Thyroid gland (tissue), 4 donors: ENCODE results near the gene SLC45A1. TPM values are rescaled to one million over a fixed set of nuclear protein-coding genes. Genes with fewer than 3 reads are reported as not detected.

ENCODE experiments used
- DNase-seq, 2 donors: peaks; one replicate each; pipeline ENCODE4 v3.0.0-alpha.2; 2019
- H3K27ac ChIP-seq, 3 donors: fragments of 200-600 bp; sonication (generic); 1 replicate in 2 of 3; 2 replicates in 1 of 3; pipeline ENCODE4 v1.5.1; 2016 to 2019; ENCODE audit warnings: mild to moderate bottlenecking in 1 of 3, moderate library complexity in 1 of 3
- H3K27me3 ChIP-seq: fragments of 200-600 bp; sonication (generic); one replicate; pipeline ENCODE4 v1.5.1; 2019
- H3K36me3 ChIP-seq, 2 donors: fragments of 200-600 bp; sonication (generic); one replicate each; pipeline ENCODE4 v1.5.1; 2016 to 2019
- H3K4me1 ChIP-seq, 2 donors: fragments of 200-600 bp; sonication (generic); one replicate each; pipeline ENCODE4 v1.5.1; 2017 to 2019
- H3K4me3 ChIP-seq, 3 donors: fragments of 200-600 bp; sonication (generic); replicated peaks in 1 of 3; 1 replicate in 2 of 3; 2 replicates in 1 of 3; pipeline ENCODE4 v1.5.1; 2016; ENCODE audit warnings: mild to moderate bottlenecking in 1 of 3
- H3K9me3 ChIP-seq: fragments of 200-600 bp; sonication (generic); one replicate; pipeline ENCODE4 v1.5.1; 2017
- CTCF ChIP-seq, 6 experiments: fragments of 200-600 bp in 3 of 6; fragments of 450-650 bp in 3 of 6; sonication (generic) in 3 of 6; IDR thresholded peaks; one replicate each; pipeline ENCODE4 v1.5.1; 2016 to 2019; ENCODE audit warnings: antibody characterized with exemption in 6 of 6, mild to moderate bottlenecking in 2 of 6, inconsistent platforms in 1 of 6, moderate library complexity in 1 of 6
- POLR2A ChIP-seq, 2 donors: fragments of 450-650 bp; IDR thresholded peaks; one replicate each; pipeline ENCODE4 v1.6.1; 2017; ENCODE audit warnings: antibody characterized with exemption in 2 of 2, mild to moderate bottlenecking in 2 of 2, moderate library complexity in 1 of 2
- WGBS, 2 donors: methylation state at CpG; one replicate each; pipeline ENCODE4 v1.1.5; 2017; 5-methylcytosine and 5-hydroxymethylcytosine counted together
- intact Hi-C: fragments of 100-400 bp; cut with DNase I; formaldehyde crosslinking; loops from one replicate; pipeline ENCODE4 v1.15.1; 2023
- total RNA-seq, 4 donors: library from RNA; depleted of rRNA; stranded (reverse); fragments of >200 nt; gene quantifications; one replicate each; pipeline ENCODE4 v1.2.3, GENCODE V29; 2016

The SLC45A1 gene
- total RNA-seq, 4 donors from 2014 or later: 1.6 to 4.8 (median 3.0) TPM

GRCh38 chr1:8281843-8282509, 35.9 kb upstream of the SLC45A1 start:
- Histone ChIP-seq H3K4me1 (no peaks in the 10 kb centered on the region), H3K4me3 (no peak overlapping the region), H3K36me3 (no peaks in the 10 kb centered on the region), H3K27ac (no peak overlapping the region), H3K9me3 (no peaks in the 10 kb centered on the region), H3K27me3 (no peaks in the 10 kb centered on the region)
- intact Hi-C loops: no loop called here
- TF ChIP-seq POLR2A (IDR thresholded peaks at IDR 0.05): no peak
- TF ChIP-seq CTCF (IDR thresholded peaks at IDR 0.05): no peak
- 62 to 65% methylated on average over 14 of the region's 14 CpGs for WGBS, 2 donors
- DNase-seq: no peak

- Histone ChIP-seq H3K9me3 (no peaks in the 10 kb centered on the region), H3K4me1 (no peaks in the 10 kb centered on the region), H3K27ac (no peak overlapping the region), H3K27me3 (no peaks in the 10 kb centered on the region), H3K36me3 (no peaks in the 10 kb centered on the region), H3K4me3 (no peak overlapping the region)
- TF ChIP-seq CTCF (IDR thresholded peaks at IDR 0.05) (no peak), POLR2A (IDR thresholded peaks at IDR 0.05) (no peak)
- DNase-seq: no peak
- 84 to 86% methylated on average over 14 of the region's 14 CpGs for WGBS, 2 donors
- intact Hi-C loops: no loop called here
These were observed 34.6 kb upstream of the SLC45A1 start for GRCh38 chr1:8283058-8283884.

GRCh38 chr1:8284127-8284526, 33.8 kb upstream of the SLC45A1 start:
- Histone ChIP-seq H3K27ac (no peak overlapping the region), H3K9me3 (no peaks in the 10 kb centered on the region), H3K4me1 (no peaks in the 10 kb centered on the region), H3K27me3 (no peaks in the 10 kb centered on the region), H3K36me3 (no peaks in the 10 kb centered on the region), H3K4me3 (no peak overlapping the region)
- DNase-seq: no peak
- WGBS, 2 donors: 85 to 87% methylated on average over 5 of the region's 5 CpGs
- TF ChIP-seq POLR2A (IDR thresholded peaks at IDR 0.05): no peak
- TF ChIP-seq CTCF (IDR thresholded peaks at IDR 0.05): no peak
- intact Hi-C loops: no loop called here

- TF ChIP-seq CTCF (IDR thresholded peaks at IDR 0.05): no peak
- no peak for TF ChIP-seq POLR2A (IDR thresholded peaks at IDR 0.05)
These were observed 32.8 kb upstream of the SLC45A1 start for GRCh38 chr1:8285103-8285502.

GRCh38 chr1:8285965-8286364, 31.9 kb upstream of the SLC45A1 start:
- Histone ChIP-seq H3K4me3 (no peak overlapping the region), H3K27ac (no peak overlapping the region), H3K9me3 (no peaks in the 10 kb centered on the region), H3K27me3 (no peaks in the 10 kb centered on the region), H3K4me1 (no peaks in the 10 kb centered on the region), H3K36me3 (no peaks in the 10 kb centered on the region)
- intact Hi-C loops: no loop called here
- WGBS, 2 donors: 88 to 95% methylated on average over 2 of the region's 2 CpGs
- TF ChIP-seq CTCF (IDR thresholded peaks at IDR 0.05) (no peak), POLR2A (IDR thresholded peaks at IDR 0.05) (no peak)
- no peak for DNase-seq

More at GRCh38 chr1:8285103-8285502, 32.8 kb upstream of the SLC45A1 start:
- DNase-seq: no peak
- no peak overlapping the region for H3K27ac ChIP-seq
- WGBS, 2 donors: 91 to 93% methylated on average over 4 of the region's 4 CpGs
- H3K27me3 ChIP-seq: no peaks in the 10 kb centered on the region
- H3K4me1 ChIP-seq: no peaks in the 10 kb centered on the region
- no peaks in the 10 kb centered on the region for H3K36me3 ChIP-seq
- H3K9me3 ChIP-seq: no peaks in the 10 kb centered on the region
- intact Hi-C loops: no loop called here
- H3K4me3 ChIP-seq: no peak overlapping the region
